HG03565 (cell line): ENCODE results near the gene LRRC71.

Source experiments
- ATAC-seq: cut with Tn5 transposase; IDR thresholded peaks from one replicate; pipeline ENCODE4 v1.9.1; 2021; ENCODE audit warnings: mild to moderate bottlenecking, moderate library complexity; ENCODE audit not compliant: unreplicated experiment

LRRC71 gene

DNA sequence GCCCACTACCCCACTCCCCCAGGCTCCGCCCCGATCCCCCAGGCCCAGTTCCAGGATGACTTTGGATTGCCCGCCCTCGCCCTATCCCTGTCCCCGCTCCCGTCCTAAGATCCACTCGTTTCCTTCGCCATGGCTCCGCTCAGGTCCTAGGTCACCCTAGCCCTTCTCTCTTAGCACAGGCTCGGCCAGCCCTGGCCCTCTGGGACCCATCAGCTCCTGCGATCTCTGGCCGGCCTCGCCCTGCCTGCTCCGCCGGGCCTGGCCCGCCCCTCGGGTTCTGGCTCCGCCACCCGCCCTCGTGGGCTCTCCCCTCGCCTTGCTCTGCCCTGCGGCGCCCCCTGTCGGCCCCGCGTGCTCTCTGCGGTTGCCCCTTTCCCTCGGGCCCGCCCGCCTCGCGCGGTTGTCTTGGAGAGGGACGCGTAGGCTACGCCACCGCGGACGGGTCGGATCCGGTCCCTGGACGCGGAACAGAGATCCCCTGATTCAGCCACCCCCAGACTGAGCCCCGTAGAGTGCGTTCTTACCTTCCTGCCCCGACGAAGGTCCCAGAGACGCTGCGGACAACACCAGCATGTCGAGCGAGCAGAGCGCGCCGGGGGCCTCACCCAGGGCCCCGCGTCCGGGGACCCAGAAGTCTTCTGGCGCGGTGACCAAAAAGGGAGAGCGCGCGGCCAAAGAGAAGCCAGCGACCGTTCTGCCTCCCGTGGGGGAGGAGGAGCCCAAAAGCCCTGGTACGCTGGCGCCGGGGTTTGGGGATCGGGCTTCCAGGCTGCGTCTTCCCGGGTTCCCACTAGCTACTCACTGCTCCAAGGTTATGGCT, at the start of gene LRRC71:
Gene LRRC71 (plus strand): TSS at position 400 of the 820 bp plus-strand sequence. CDS start 172 bp downstream, at position 572.
- no peak for ATAC-seq

DNA sequence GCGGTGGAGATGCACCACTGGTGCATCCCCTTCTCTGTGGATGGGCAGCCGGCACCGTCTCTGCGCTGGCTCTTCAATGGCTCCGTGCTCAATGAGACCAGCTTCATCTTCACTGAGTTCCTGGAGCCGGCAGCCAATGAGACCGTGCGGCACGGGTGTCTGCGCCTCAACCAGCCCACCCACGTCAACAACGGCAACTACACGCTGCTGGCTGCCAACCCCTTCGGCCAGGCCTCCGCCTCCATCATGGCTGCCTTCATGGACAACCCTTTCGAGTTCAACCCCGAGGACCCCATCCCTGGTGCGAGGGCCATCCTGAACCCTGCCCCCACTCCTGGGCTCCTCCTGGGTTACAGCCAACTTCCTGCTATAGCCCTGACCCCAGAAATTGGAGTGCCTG, 46.8 kb upstream of the LRRC71 start:
- no peak for ATAC-seq

DNA sequence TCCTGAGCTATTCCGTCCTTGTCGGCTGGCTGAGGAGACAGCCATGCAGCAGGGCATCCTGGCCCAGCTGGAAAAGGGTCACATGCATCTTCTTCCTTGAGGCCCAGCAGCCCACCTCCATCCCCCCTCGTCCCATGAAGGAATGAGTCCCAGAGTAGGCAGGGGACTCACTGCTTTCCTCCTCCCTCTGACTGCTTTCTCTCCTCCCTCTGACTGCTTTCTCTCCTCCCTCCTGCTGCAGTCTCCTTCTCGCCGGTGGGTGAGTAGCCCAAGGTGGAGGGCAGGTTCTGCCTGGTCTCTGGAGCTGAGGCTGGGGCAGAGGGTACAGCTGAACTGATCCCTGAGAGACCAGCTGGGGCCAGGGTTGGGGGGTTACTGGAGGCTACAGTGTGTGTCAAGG, 46.3 kb upstream of the LRRC71 start:
- no peak for ATAC-seq

DNA sequence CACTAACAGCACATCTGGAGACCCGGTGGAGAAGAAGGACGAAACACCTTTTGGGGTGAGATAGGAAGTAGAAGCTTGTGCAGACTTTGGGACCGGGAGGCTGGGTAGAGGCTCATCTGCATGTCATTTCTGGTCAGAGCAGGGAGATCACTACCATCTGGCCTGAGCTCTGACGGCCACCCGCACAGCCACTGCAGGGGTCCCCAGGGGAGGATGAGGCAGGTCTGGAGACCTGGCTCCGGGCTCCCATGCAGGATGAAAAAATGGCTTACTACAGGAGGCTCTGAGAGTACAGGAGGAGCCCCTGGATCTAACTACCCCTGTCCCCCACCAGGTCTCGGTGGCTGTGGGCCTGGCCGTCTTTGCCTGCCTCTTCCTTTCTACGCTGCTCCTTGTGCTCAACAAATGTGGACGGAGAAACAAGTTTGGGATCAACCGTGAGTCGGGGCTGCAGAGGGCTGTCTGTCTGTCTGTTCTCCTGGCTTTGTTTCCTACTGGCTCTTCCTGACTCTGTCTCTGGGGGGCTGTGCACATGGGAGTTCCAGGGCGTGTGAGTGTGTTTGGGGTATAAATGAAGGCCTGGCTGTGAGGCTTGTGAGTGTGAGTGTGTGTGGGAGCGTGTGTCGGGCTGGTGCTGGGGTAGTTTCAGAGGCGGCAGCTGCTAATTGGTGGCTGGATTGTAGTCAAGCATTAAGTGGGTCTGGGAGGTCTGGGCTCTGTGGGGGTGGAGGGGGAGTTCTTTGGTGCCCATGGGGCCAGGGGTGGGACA, 45.7 kb upstream of the LRRC71 start:
- no peak for ATAC-seq

DNA sequence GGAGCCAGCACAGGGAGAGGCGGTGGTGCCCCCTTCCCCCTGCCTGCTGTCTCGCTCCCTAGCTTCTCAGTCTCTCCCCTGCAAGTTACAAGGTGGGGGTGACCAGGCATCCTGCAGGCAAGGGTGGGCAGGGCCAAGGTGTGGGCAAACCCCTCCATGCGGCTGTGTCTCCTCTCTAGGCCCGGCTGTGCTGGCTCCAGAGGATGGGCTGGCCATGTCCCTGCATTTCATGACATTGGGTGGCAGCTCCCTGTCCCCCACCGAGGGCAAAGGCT, 45.2 kb upstream of the LRRC71 start:
- ATAC-seq, result no peak

DNA sequence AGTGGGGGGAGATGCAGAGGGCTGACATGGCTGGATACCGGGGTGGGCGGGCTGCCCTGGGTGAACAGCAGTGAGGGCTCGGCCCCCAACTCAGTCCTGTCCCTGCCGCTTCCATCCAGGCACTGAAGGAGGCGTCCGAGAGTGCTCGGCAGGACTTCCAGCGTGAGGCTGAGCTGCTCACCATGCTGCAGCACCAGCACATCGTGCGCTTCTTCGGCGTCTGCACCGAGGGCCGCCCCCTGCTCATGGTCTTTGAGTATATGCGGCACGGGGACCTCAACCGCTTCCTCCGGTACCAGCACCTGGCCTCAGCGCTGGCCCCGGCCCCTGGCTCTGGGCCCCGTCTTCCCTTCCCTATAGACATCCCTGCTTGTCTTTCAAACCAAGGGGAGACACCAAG, 44.2 kb upstream of the LRRC71 start:
- no peak for ATAC-seq

DNA sequence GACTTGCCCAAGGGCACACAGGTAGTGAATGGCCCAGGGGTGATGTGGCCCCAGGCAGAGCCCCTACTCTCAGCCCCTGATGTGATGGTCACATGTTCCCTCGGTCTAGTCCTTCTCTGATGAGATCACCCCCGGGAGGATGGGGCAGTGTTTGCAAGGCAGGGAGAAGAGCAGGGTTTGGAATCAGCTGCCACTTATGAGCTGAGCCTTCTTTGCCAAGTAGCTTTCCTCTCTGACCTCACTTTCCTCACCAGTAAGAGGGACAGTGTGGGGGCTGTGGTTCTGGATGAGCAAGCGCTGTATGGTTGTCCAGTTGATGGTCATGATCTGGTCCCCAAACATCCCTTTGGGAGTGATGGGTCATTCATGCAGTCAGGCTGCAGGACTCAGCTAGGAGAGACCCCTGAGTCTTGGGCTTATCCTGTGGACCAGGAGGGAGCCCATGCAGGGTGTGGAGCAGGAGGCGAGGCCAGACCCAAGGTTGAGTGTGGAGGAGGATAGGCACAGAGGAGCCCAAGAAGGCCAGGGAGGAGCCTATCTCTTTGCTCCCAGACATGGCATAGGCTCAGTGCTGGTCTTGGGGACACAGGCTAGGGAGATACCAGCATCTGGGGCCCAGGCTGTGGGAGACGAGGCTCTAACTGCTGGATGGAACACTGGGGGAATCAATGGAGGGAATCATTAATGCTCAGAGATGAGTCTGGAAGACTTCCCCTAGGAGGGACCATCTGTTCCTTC, 42.8 kb upstream of the LRRC71 start:
- ATAC-seq, result no peak

DNA sequence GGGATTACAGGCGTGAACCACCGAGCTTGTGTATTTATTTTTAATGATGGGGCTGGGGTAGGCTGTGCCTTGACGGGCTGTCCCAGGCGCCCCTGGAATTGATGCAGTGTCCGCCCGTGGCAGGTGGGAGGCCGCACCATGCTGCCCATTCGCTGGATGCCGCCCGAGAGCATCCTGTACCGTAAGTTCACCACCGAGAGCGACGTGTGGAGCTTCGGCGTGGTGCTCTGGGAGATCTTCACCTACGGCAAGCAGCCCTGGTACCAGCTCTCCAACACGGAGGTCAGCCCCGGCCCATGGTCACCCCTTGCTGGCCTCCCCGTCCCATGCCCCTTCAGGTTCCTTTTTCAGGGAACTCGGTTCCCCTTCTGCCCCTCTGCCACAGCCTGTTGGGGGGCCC, 40.6 kb upstream of the LRRC71 start:
- no peak for ATAC-seq

DNA sequence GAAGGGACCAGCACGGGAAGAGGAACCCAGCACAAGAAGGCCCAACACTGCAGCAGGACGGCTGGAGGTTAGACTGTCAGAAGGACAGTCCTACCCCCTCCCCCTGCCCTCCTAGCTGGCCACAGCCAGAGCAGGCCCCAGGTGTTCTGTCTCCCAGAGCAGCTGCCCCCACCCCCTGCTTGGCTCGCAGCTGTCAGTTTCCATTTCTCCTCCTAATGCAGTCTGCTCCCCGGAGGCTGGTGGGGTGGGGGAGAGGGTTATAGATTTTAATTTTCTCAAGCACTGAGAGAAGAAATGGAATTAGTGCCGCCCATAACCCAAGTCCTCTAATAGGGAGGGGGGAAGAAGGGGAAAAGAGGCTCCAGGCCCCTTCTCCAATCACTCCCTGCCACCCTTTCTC, 40.0 kb upstream of the LRRC71 start:
- no peak for ATAC-seq

DNA sequence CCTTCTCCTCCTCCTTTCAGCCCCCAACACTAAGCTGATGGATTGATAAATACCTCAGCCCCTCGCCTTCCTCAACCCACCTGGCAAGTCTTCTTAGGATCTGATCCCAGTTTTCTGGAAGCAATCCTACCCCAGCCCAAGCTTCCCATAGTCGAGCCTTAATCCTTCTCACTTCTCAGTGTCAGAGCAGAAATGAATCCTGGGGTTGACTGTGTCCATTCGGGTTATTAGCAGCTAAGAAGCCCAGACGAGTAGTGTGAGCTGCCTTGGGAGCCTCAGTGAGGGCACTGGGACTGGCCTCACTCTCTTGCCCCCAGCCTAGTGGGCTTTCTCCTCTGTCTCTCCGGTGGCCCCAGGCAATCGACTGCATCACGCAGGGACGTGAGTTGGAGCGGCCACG, 39.3 kb upstream of the LRRC71 start:
- ATAC-seq, result no peak

DNA sequence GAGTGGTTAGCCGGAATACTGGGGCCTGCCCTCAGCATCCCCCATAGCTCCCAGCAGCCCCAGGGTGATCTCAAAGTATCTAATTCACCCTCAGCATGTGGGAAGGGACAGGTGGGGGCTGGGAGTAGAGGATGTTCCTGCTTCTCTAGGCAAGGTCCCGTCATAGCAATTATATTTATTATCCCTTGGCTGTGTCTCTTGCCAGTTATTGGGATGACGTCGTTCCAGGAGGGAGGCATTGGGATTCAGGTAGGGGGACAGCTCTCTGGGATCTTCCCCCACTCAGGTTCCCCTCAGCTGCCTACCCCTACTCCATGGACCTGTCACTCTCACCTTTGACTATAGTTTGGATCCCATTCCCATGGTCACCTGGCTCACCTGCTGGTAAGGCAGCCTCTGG, 38.8 kb upstream of the LRRC71 start:
- no peak for ATAC-seq

DNA sequence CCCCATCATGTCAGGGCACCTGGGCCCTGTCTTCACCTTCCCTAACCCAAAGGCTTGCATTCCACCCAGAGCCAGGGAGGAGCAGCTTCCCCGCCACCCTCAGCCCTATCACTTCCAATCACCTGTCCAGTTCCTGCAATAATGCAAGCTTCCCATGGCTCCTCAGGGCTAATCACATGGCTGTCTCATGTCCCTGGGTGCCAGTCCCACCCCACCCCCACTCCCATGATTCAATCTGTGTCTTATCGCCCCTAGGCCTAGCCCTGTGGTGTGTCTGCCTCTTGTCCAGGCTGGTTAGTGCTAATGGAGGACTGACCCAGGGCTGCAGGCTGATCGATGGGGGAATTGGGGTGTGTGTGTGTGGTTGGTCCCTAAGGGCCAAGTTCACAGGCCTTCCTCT, 37.9 kb upstream of the LRRC71 start:
- ATAC-seq, result no peak

DNA sequence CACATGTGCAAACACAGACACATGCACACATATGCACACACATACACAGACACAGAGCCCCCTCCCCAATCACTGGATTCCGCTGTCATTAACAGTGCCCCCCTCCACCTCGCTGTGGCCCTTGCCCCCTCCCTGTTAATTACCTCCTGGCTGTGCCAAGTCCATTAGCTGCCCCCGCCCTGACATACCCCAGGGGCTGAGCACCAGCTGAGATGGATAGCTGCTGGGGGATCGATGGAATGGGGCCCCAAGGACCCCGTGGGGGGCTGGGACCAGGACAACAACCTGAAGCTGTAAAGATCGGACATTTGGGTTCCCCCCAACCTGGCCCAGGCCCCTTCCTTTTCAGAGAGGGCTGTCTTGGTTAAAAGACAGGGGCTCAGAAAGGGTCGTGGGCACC, 36.5 kb upstream of the LRRC71 start:
- no peak for ATAC-seq

DNA sequence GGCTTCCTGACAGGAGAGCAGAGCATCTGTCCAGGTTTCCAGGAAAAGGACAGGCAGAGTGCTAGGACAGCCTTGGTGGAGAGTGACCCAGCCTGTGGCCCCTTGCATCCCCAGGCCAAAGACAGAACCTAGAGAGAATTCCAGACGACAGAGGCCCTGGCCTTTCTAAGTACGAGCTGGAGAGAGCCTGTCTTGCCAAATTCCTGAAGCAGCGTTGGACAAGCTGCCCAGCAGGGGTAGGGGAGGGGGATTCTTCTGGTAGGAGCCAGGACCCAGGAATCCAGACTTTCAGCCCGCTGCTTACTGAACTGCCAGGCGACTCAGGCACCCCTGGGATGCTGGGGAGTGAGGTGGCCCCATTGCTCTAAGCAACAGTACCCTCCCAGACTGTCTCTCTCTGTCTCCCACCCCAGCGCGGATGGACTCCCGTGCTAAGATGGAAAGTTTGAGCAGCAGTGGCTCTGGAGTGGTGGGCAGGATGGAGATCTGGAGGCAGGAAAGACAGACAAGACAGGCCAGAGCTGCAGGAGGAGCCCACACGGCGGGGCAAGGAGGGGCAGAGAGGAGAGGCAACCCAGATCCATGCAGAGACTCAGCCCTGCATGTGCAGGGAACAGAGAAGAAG, 35.8 kb upstream of the LRRC71 start:
- no peak for ATAC-seq

DNA sequence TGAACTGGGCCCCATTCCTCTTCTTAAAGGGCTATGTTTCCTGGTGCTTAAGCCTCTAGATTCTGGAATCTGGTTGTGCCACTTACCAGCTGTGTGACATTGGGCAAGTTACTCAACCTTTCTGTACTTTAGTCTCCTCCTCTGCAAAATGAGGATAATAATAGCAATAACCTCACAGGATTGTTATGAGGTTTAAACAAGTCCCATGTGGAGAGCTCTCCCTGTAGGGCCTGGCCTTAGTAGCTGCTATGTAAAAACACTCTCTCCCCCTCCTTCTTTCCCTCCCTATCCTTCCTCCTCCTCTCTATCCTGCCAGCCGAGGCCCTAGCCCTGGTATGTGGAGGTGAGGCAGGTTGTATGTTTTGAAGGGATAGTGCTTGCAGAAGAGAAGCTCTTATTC, 35.1 kb upstream of the LRRC71 start:
- no peak for ATAC-seq

DNA sequence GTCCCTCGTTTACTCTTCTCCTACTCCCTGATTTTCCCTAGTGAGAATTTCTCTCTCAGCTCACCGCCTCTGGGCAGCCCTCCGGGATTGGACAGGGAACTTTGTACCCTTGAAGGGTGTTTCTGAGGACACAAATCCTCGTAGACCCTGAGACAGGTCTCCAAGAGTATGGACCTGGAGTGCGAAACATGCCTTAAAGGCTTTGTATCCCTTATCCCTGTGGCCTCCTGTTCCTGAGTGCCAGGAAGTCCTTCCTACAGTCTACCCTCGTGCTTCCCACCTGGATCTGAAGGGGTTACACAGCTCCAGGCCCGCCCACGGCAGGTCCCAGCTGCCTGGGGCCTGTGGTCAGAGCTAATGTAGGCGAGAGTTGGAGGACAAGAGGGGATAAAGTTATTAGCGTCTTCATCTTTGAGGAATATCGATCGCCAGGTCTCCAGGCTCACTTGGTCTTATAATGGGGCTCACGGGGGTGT, 34.5 kb upstream of the LRRC71 start:
- no peak for ATAC-seq

DNA sequence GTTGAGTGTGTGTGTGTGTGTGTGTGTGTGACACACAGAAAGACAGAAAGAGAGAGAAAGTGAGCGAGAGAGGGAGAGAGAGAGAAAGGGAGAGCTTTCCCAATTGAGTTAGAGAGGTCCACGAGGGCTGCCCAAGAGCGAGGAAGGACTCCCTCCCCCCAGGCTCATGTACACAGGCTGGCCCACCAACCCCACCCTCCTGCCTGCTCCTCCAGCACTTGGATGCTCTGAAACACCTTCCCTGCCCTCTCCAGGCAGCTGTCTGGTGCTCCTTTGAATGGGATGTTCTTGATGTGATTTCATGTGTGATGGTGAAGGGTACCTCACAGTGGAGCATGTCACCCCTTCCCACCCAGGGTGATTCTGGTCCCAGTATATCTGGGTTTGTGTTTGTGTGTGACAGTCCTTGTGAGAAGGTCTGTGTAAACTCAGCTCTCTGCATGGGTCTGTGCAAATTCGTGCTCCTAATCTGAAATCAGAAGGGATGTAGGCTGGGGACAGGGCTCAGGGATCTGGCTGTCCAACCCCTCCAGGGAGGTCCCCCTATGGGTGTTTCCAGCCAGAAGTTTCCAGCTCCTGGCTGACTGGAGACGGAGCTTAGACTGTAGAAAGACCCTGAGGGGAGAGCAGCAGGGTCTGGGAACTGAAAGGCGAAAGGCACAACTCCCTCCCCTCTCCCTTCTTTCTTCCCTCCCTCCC, 33.7 kb upstream of the LRRC71 start:
- no peak for ATAC-seq

DNA sequence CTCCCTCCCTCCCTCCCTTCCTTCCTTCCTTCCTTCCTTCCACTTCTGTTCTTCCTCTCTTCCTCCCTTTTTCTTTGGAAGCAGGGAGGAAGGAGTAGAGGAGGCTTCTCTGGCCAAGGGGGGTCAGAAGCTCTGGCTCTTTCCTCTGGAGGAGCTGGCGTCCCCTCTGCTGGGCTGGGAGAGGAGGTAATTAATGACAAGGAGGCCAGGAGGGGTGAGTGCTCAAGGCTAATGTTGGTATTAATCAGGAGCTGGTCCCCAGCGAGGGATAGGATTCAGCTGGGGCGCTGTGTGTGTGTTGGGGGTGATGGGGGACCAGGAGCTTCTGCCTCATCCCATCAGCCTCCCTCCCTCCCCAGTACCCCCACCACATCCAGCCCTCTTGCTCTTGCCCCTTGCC, 33.1 kb upstream of the LRRC71 start:
- no peak for ATAC-seq

DNA sequence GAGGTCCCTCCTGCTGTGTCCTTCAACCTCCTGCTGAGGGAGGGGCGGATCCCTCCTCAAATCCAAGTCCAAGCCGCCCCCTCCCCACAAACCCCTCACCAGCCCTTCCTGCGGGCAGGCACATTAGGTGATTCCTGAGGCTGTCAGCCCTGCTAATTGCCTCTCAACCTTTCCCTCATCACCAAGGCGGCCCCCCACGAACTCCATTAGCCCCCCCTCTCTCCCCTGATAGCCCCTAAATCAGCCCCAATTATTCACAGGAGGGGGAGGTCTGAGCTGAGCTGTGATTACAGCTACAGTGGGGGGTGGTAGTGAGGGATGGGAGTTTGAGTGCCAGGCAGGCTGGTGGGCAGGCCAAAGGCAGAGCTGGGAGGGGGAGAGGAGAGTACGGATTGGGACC, 32.7 kb upstream of the LRRC71 start:
- ATAC-seq, result no peak

DNA sequence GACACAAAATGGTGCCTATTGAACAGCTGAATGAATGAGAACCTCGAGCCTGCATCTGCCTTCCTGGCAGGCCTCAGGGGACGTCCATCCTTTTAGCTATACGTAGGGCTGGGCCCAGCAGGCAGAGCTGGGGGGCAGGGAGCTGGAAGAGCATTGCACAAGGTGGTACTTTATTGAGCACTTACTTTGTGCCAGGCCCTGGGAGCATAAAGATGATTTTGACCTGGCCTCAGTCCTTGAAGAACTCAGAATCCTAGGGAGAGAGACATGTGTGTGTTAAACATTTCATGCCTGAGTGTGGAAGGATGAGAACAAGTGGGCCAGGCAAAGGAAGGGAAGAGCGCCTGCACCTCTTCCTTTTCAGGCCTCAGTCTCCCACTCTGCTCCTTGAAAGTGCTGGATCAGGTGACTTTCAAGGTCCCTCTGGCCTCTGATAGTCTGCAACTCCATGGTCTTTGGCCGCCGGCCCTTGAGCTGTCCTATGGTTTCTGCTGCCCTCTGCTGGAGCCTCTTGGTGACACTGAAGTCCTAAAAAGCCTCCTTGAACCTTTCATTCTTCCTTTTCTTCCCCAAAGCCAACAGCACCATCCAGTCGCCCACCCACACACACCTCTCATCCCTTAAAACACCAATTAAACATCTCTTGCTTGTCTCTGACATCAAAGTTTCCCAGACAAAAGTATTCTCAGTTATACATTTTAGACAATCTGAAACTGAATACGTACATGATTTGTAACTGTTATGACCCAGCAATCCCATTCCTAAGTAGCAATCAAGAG, 30.4 kb upstream of the LRRC71 start:
- no peak for ATAC-seq
